ENCODE results near the gene ADGRF5. TPM values are rescaled to one million over a fixed set of nuclear protein-coding genes. Genes with fewer than 3 reads are reported as not detected.
"Not testable (repeated sequence)": the region's sequence is repeated elsewhere in the genome, so short reads cannot be mapped to it uniquely, and the experiment has no call there.

The ADGRF5 gene
- total and polyA plus RNA-seq, 2 experiments from 2014 or later: not detected

DNA sequence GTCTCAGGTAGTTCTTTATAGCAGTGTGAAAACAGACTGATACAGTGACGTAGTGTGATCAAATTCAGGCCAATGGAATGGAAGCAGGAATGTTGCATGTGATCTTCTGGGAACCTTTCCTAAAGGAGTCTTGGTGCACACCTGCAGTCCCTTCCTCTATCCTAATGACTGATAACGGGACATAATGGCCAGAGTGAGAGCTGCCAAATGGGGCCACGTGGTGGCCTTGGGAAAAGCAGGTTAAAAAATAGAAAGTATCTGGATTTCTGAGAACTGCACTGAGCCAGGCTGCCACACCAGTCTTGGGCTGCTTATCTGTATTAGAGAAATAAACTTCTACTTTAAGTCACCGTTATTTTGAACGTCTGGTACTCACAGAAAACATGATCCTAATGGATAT is 76.6 kb downstream of the ADGRF5 start:
- Histone ChIP-seq H3K27ac (ENCODE audit: low read depth) (no peak overlapping the region), H3K79me2 (replicated peaks; ENCODE audit: insufficient read depth) (no peaks in the 10 kb centered on the region), H3K4me3 (no peak overlapping the region), H3F3A (replicated peaks; ENCODE audit: low read depth) (no peaks in the 10 kb centered on the region), H3K36me3 (ENCODE audit: insufficient read depth) (no peaks in the 10 kb centered on the region), H3K27me3 (ENCODE audit: insufficient read depth) (peaks cover 10% of the 10 kb centered on the region; the same call in 1 of the 2 replicates), H4K20me1 (replicated peaks; ENCODE audit: insufficient read depth) (no peaks in the 10 kb centered on the region), H3K9me2 (ENCODE audit: insufficient read depth) (no peaks in the 10 kb centered on the region), H2AFZ (no peak overlapping the region), H3K4me1 (ENCODE audit: insufficient read depth) (peaks cover 5% of the 10 kb centered on the region; the same call in 1 of the 2 replicates), H3K4me2 (no peak overlapping the region)
- peaks cover 13% of the 10 kb centered on the region; the same call in 2 of the 3 replicates for H3K36me3 Mint-ChIP-seq (ENCODE audit: low read depth)
- H3K4me1 Mint-ChIP-seq: peaks cover 16% of the 10 kb centered on the region
- TF ChIP-seq, protein P1, sequence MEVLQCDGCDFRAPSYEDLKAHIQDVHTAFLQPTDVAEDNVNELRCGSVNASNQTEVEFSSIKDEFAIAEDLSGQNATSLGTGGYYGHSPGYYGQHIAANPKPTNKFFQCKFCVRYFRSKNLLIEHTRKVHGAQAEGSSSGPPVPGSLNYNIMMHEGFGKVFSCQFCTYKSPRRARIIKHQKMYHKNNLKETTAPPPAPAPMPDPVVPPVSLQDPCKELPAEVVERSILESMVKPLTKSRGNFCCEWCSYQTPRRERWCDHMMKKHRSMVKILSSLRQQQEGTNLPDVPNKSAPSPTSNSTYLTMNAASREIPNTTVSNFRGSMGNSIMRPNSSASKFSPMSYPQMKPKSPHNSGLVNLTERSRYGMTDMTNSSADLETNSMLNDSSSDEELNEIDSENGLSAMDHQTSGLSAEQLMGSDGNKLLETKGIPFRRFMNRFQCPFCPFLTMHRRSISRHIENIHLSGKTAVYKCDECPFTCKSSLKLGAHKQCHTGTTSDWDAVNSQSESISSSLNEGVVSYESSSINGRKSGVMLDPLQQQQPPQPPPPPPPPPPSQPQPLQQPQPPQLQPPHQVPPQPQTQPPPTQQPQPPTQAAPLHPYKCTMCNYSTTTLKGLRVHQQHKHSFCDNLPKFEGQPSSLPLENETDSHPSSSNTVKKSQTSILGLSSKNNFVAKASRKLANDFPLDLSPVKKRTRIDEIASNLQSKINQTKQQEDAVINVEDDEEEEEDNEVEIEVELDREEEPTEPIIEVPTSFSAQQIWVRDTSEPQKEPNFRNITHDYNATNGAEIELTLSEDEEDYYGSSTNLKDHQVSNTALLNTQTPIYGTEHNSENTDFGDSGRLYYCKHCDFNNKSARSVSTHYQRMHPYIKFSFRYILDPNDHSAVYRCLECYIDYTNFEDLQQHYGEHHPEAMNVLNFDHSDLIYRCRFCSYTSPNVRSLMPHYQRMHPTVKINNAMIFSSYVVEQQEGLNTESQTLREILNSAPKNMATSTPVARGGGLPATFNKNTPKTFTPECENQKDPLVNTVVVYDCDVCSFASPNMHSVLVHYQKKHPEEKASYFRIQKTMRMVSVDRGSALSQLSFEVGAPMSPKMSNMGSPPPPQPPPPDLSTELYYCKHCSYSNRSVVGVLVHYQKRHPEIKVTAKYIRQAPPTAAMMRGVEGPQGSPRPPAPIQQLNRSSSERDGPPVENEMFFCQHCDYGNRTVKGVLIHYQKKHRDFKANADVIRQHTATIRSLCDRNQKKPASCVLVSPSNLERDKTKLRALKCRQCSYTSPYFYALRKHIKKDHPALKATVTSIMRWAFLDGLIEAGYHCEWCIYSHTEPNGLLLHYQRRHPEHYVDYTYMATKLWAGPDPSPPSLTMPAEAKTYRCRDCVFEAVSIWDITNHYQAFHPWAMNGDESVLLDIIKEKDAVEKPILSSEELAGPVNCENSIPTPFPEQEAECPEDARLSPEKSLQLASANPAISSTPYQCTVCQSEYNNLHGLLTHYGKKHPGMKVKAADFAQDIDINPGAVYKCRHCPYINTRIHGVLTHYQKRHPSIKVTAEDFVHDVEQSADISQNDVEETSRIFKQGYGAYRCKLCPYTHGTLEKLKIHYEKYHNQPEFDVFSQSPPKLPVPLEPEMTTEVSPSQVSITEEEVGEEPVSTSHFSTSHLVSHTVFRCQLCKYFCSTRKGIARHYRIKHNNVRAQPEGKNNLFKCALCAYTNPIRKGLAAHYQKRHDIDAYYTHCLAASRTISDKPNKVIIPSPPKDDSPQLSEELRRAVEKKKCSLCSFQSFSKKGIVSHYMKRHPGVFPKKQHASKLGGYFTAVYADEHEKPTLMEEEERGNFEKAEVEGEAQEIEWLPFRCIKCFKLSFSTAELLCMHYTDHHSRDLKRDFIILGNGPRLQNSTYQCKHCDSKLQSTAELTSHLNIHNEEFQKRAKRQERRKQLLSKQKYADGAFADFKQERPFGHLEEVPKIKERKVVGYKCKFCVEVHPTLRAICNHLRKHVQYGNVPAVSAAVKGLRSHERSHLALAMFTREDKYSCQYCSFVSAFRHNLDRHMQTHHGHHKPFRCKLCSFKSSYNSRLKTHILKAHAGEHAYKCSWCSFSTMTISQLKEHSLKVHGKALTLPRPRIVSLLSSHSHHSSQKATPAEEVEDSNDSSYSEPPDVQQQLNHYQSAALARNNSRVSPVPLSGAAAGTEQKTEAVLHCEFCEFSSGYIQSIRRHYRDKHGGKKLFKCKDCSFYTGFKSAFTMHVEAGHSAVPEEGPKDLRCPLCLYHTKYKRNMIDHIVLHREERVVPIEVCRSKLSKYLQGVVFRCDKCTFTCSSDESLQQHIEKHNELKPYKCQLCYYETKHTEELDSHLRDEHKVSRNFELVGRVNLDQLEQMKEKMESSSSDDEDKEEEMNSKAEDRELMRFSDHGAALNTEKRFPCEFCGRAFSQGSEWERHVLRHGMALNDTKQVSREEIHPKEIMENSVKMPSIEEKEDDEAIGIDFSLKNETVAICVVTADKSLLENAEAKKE (CRISPR knock-in tag; IDR thresholded peaks at IDR 0.05): no peak
- TF ChIP-seq EZH2 (IDR thresholded peaks at IDR 0.05; ENCODE audit: low read depth, unreplicated experiment) (no peak), REST (IDR thresholded peaks at IDR 0.05; ENCODE audit: unreplicated experiment) (no peak), STAT1 (IDR thresholded peaks at IDR 0.05; ENCODE audit: unreplicated experiment) (no peak), POLR2AphosphoS5 (IDR thresholded peaks at IDR 0.05; ENCODE audit: low read depth) (no peak)
- peaks cover 24% of the 10 kb centered on the region for H3K9me3 Mint-ChIP-seq
- DNase-seq (ENCODE audit: low spot score) (no peak), ATAC-seq (no peak)
- H3K27ac Mint-ChIP-seq: no peak overlapping the region
- no peak overlapping the region for H3K4me3 Mint-ChIP-seq
- H3K27me3 Mint-ChIP-seq (ENCODE audit: insufficient read depth, low read depth, poor library complexity): peaks cover 2% of the 10 kb centered on the region

DNA sequence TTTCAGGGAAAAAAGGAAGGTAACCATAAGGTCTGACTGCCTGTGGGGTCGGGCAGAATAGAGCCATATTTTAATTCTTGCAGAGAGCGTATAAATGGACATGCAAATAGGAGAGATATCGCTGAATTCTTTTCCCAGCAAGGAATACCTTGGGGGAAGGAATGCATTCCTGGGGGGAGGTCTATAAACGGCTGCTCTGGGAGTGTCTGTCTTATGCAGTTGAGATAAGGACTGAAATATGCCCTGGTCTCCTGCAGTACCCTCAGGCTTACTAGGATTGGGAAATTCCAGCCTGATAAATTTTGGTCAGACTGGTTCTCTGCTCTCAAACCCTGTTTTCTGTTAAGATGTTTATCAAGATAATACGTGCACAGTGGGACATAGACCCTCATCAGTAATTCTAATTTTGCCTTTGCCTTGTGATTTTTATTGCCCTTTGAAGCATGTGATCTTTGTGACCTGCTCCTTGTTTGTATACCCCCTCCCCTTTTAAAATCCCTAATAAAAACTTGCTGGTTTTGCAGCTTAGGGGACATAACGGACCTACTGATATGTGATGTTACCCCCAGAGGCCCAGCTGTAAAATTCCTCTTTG is 79.4 kb downstream of the ADGRF5 start:
- not testable (repeated sequence) for H3K9me2 ChIP-seq (ENCODE audit: insufficient read depth); H3K27ac Mint-ChIP-seq; DNase-seq (ENCODE audit: low spot score); H2AFZ ChIP-seq; H3F3A ChIP-seq (replicated peaks; ENCODE audit: low read depth); H4K20me1 ChIP-seq (replicated peaks; ENCODE audit: insufficient read depth); H3K4me3 Mint-ChIP-seq; H3K27ac ChIP-seq (ENCODE audit: low read depth); ATAC-seq; H3K27me3 Mint-ChIP-seq (ENCODE audit: insufficient read depth, low read depth, poor library complexity); H3K4me1 ChIP-seq (ENCODE audit: insufficient read depth); H3K4me3 ChIP-seq; H3K27me3 ChIP-seq (ENCODE audit: insufficient read depth); H3K4me2 ChIP-seq; H3K36me3 ChIP-seq (ENCODE audit: insufficient read depth); H3K4me1 Mint-ChIP-seq; H3K79me2 ChIP-seq (replicated peaks; ENCODE audit: insufficient read depth)
- Mint-ChIP-seq H3K36me3 (ENCODE audit: low read depth) (peaks cover 13% of the 10 kb centered on the region; the same call in 2 of the 3 replicates), H3K9me3 (peaks cover 24% of the 10 kb centered on the region)

Measured in GM23338 (cell line).